HL-60 (cell line): ENCODE results near the gene AMBP.

Experiments used
- DNase-seq, 2 experiments: peaks; one replicate each; pipeline ENCODE4 v3.0.0-alpha.2; 2010 to 2020; ENCODE audit warnings: low read depth in 1 of 2, low spot score in 1 of 2
- H3K27ac ChIP-seq: fragments of 250-450 bp; sonication (Bioruptor Pico); replicated peaks from 2 replicates; pipeline ENCODE4 v1.5.1; 2020; ENCODE audit warnings: mild to moderate bottlenecking, moderate library complexity
- H3K27me3 ChIP-seq: fragments of 250-450 bp; sonication (Bioruptor Pico); 2 replicates; pipeline ENCODE4 v1.5.1; 2021; ENCODE audit warnings: mild to moderate bottlenecking, moderate library complexity; ENCODE audit not compliant: insufficient read depth, poor library complexity, severe bottlenecking
- H3K4me3 ChIP-seq: replicated peaks from 2 replicates; pipeline ENCODE4 v1.5.1; 2011; ENCODE audit warnings: mild to moderate bottlenecking, control low read depth, low read length; ENCODE audit not compliant: insufficient read depth
- GABPA ChIP-seq: IDR thresholded peaks from 2 replicates; pipeline ENCODE4 v1.6.1; 2012; ENCODE audit warnings: low read depth
- POLR2AphosphoS5 ChIP-seq: IDR thresholded peaks from 2 replicates; pipeline ENCODE4 v1.6.1; 2012; ENCODE audit warnings: low read depth
- SPI1 ChIP-seq: IDR thresholded peaks from 2 replicates; pipeline ENCODE4 v1.6.1; 2012; ENCODE audit warnings: low read depth, mild to moderate bottlenecking, borderline replicate concordance
- TF ChIP-seq, protein P1 (sequence below): IDR thresholded peaks from one replicate; pipeline ENCODE4 v1.5.1; 2011; ENCODE audit warnings: low read length, control low read depth, inconsistent platforms; ENCODE audit not compliant: insufficient read depth
- TF ChIP-seq, protein P2 (sequence below): IDR thresholded peaks from 2 replicates; pipeline ENCODE4 v1.6.1; 2012; ENCODE audit warnings: low read depth; ENCODE audit not compliant: insufficient replicate concordance

AMBP gene

DNA sequence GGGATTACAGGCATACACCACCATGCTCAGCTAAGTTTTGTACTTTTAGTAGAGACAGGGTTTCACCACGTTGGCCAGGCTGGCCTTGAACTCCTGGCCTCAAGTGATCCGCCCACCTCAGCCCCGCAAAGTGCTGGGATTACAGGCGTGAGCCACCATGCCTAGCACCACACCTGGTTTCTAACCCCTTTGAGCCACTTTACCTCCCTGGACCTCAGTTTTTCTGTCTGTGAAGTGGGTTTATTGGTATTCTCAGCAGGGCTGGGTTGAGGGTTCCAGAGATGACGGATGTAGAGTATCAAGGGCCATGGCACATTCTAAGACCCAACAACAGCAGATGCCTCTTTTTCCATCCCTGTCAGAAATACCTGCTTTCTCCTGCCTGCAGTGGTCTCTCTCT lies 38.6 kb downstream of the AMBP start:
- H3K27me3 ChIP-seq = no peaks in the 10 kb centered on the region
- no peak for TF ChIP-seq POLR2AphosphoS5
- TF ChIP-seq, protein P1, sequence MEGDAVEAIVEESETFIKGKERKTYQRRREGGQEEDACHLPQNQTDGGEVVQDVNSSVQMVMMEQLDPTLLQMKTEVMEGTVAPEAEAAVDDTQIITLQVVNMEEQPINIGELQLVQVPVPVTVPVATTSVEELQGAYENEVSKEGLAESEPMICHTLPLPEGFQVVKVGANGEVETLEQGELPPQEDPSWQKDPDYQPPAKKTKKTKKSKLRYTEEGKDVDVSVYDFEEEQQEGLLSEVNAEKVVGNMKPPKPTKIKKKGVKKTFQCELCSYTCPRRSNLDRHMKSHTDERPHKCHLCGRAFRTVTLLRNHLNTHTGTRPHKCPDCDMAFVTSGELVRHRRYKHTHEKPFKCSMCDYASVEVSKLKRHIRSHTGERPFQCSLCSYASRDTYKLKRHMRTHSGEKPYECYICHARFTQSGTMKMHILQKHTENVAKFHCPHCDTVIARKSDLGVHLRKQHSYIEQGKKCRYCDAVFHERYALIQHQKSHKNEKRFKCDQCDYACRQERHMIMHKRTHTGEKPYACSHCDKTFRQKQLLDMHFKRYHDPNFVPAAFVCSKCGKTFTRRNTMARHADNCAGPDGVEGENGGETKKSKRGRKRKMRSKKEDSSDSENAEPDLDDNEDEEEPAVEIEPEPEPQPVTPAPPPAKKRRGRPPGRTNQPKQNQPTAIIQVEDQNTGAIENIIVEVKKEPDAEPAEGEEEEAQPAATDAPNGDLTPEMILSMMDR = no peak
- TF ChIP-seq, protein P2, sequence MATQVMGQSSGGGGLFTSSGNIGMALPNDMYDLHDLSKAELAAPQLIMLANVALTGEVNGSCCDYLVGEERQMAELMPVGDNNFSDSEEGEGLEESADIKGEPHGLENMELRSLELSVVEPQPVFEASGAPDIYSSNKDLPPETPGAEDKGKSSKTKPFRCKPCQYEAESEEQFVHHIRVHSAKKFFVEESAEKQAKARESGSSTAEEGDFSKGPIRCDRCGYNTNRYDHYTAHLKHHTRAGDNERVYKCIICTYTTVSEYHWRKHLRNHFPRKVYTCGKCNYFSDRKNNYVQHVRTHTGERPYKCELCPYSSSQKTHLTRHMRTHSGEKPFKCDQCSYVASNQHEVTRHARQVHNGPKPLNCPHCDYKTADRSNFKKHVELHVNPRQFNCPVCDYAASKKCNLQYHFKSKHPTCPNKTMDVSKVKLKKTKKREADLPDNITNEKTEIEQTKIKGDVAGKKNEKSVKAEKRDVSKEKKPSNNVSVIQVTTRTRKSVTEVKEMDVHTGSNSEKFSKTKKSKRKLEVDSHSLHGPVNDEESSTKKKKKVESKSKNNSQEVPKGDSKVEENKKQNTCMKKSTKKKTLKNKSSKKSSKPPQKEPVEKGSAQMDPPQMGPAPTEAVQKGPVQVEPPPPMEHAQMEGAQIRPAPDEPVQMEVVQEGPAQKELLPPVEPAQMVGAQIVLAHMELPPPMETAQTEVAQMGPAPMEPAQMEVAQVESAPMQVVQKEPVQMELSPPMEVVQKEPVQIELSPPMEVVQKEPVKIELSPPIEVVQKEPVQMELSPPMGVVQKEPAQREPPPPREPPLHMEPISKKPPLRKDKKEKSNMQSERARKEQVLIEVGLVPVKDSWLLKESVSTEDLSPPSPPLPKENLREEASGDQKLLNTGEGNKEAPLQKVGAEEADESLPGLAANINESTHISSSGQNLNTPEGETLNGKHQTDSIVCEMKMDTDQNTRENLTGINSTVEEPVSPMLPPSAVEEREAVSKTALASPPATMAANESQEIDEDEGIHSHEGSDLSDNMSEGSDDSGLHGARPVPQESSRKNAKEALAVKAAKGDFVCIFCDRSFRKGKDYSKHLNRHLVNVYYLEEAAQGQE = no peak
- TF ChIP-seq SPI1 = no peak
- no peak for TF ChIP-seq GABPA
- no peak for DNase-seq
- H3K27ac ChIP-seq = no peak overlapping the region
- H3K4me3 ChIP-seq = no peak overlapping the region

DNA sequence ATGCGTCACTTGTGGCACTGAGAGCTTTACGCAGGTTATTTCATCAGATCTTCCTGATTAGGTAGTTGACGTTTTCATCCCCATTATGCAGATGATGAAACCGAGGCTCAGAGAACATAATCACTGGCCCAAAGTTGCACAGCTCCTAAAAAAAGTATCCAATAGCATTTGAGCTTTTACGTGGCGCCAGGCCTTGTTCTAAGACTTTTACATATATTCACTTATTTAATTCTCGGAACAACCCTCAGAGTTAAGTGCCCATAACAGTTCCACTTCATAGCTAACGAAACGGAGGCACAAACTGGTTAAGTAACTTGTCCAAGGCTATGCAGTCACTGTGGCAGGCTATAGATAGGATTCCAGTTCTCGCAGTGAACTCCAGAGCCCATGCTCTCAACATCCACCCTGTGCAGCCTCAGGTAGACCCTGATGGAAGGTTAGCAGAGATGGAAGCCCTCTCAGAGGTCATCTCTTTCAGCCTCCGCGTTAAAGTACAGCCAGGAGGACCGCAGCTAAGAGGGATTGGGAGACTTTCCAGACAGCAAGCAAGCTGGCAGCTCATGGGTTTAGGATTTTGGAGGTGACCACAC lies 39.3 kb downstream of the AMBP start:
- no peak for DNase-seq
- Histone ChIP-seq H3K27me3 (no peaks in the 10 kb centered on the region), H3K4me3 (no peak overlapping the region), H3K27ac (no peak overlapping the region)
- TF ChIP-seq, protein P2 = no peak
- TF ChIP-seq SPI1 = no peak
- TF ChIP-seq, protein P1 = no peak
- TF ChIP-seq GABPA = no peak
- TF ChIP-seq POLR2AphosphoS5 = no peak

DNA sequence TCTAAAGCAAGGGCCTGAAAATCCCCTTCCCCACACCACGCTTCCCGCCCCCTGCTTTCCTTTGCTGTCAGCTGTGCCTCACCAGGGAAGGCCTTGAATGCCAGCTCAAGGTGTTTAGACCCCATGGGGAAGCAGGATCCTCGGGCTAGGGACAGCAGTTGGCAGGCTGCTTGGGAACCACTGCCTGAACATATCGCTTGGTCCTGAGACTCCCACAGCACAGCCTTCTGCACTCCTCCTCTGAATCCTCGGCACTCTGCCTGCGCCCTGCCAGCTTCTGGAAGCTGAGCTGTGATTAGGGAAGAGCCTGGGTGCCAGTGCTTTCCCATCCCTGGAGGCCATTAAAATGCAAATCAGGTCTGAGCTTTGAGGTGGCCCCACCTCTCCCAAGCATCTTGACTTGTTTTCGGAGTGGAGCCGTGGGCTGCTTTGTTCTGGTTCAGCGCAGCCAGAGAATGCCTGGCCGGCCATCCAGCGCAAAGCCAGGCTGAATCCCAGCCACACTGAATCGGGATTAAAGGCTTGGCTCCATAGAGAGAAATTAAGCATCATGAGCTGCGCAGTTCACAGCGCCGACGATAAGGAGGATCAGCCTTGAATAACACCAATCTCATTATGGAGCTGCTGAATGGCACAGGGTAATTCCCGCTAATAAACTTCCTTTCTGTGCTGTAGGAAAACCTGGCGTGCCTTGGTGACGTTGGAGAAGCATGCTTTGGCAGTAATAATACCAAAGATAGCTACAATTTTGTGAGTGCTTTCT lies 40.0 kb downstream of the AMBP start:
- Histone ChIP-seq H3K4me3 (no peak overlapping the region), H3K27ac (no peak overlapping the region), H3K27me3 (no peaks in the 10 kb centered on the region)
- TF ChIP-seq, protein P2 = no peak
- TF ChIP-seq SPI1 (no peak), GABPA (no peak), POLR2AphosphoS5 (no peak)
- TF ChIP-seq, protein P1 = no peak
- no peak for DNase-seq
